T-cell (primary cell): ENCODE results near the gene BPIFA2. TPM values are rescaled to one million over a fixed set of nuclear protein-coding genes. Genes with fewer than 3 reads are reported as not detected.

Source experiments
- ATAC-seq, 4 experiments: fragments of 200-7000 bp in 3 of 4; fragments of 150-1000 bp in 1 of 4; cut with Tn5 transposase; replicated peaks in 1 of 4; 1 replicate in 3 of 4; 2 replicates in 1 of 4; pipeline ENCODE4 v1.10.0; 2021; ENCODE audit warnings: moderate library complexity in 3 of 4, mild to moderate bottlenecking in 2 of 4, moderate number of reproducible peaks in 1 of 4
- CTCF ChIA-PET, 2 donors: fragments of 300-600 bp; sonication (Branson Sonifier 250); formaldehyde crosslinking; loops; one replicate each; lab custom pipeline; 2022; ENCODE audit warnings: antibody characterized with exemption in 2 of 2; lab: Charles Lee
- POLR2A ChIA-PET, 2 donors: fragments of 300-600 bp; sonication (Branson Sonifier 250); formaldehyde crosslinking; loops; one replicate each; lab custom pipeline; 2022; ENCODE audit warnings: antibody characterized with exemption in 2 of 2; lab: Charles Lee
- DNase-seq, 35 experiments: peaks; one replicate each; pipeline versions ENCODE4 v3.0.0 to v3.0.0-alpha.2; 2013 to 2023
- H3K27ac ChIP-seq: one replicate; pipeline ENCODE4 v1.5.1; 2013; ENCODE audit warnings: low read length
- H3K27me3 ChIP-seq, 2 experiments: replicated peaks in 1 of 2; 1 replicate in 1 of 2; 2 replicates in 1 of 2; pipeline versions ENCODE4 v1.6.1 to v1.7.0; 2013; ENCODE audit warnings: low read length in 1 of 2, mixed read lengths in 1 of 2; ENCODE audit not compliant: control insufficient read depth in 2 of 2, insufficient read depth in 2 of 2; ENCODE audit errors: extremely low read depth in 1 of 2
- H3K36me3 ChIP-seq, 2 donors: 1 replicate in 1 of 2; 2 replicates in 1 of 2; pipeline versions ENCODE4 v1.6.1 to v1.7.0; 2013; ENCODE audit warnings: low read length in 1 of 2; ENCODE audit not compliant: control insufficient read depth in 2 of 2, insufficient read depth in 1 of 2; ENCODE audit errors: extremely low read depth in 1 of 2
- H3K4me1 ChIP-seq, 2 experiments: 1 replicate in 1 of 2; 2 replicates in 1 of 2; pipeline versions ENCODE4 v1.6.1 to v1.7.0; 2013; ENCODE audit warnings: low read length in 2 of 2, mixed read lengths in 1 of 2; ENCODE audit not compliant: insufficient read depth in 2 of 2, control insufficient read depth in 1 of 2; ENCODE audit errors: extremely low read depth in 1 of 2
- H3K4me3 ChIP-seq, 2 donors: 1 replicate in 1 of 2; 2 replicates in 1 of 2; pipeline versions ENCODE4 v1.5.1 to v1.7.0; 2013; ENCODE audit warnings: mild to moderate bottlenecking in 2 of 2, low read length in 1 of 2, moderate library complexity in 1 of 2; ENCODE audit not compliant: control insufficient read depth in 1 of 2; ENCODE audit errors: extremely low read depth in 1 of 2
- H3K9me3 ChIP-seq: 2 replicates; pipeline ENCODE4 v1.7.0; 2013
- H3K27ac Mint-ChIP-seq, 2 donors: one replicate each; pipeline ENCODE4 v1.8.0; 2020 to 2021; ENCODE audit warnings: mild to moderate bottlenecking in 2 of 2, mixed read lengths in 2 of 2
- H3K27me3 Mint-ChIP-seq, 2 donors: one replicate each; pipeline ENCODE4 v1.8.0; 2021 to 2022; ENCODE audit warnings: mixed read lengths in 2 of 2
- H3K36me3 Mint-ChIP-seq: one replicate; pipeline ENCODE4 v1.8.0; 2021; ENCODE audit warnings: mixed read lengths
- H3K4me1 Mint-ChIP-seq, 3 donors: one replicate each; pipeline ENCODE4 v1.8.0; 2020 to 2022; ENCODE audit warnings: mixed read lengths in 3 of 3, mild to moderate bottlenecking in 1 of 3
- H3K4me3 Mint-ChIP-seq, 3 donors: one replicate each; pipeline ENCODE4 v1.8.0; 2020 to 2022; ENCODE audit warnings: mild to moderate bottlenecking in 3 of 3, mixed read lengths in 3 of 3, moderate library complexity in 3 of 3
- H3K9me3 Mint-ChIP-seq, 3 donors: one replicate each; pipeline ENCODE4 v1.8.0; 2020 to 2022; ENCODE audit warnings: mixed read lengths in 3 of 3
- WGBS: methylation state at CpG from one replicate; pipeline ENCODE4 v1.1.5; 2013; ENCODE audit warnings: missing lambda C conversion rate; ENCODE audit not compliant: insufficient coverage; 5-methylcytosine and 5-hydroxymethylcytosine counted together
- total RNA-seq, 35 experiments: library from RNA in 6 of 35; stranded (reverse) in 6 of 35; fragments of 120-200 nt in 1 of 35; gene quantifications; one replicate each; pipeline versions ENCODE4 v1.2.1 to v1.2.4 and lab custom pipeline; 2013 to 2026

The BPIFA2 gene
- total RNA-seq, 5 donors from 2014 or later (not counting 1 experiment from before 2014, with no cell fraction given) = not detected

GRCh38 chr20:33217052-33217451 is 49.1 kb downstream of the BPIFA2 start, which contains the start of gene BPIFA3:
BPIFA3 (plus strand) TSS chr20:33217352; CDS start chr20:33217537, 185 bp downstream.
- no peak within 1 kb of the TSS for H3K4me3 Mint-ChIP-seq
- DNase-seq = no peak
- Histone ChIP-seq H3K9me3 (no peaks in the 10 kb centered on the region), H3K27me3 (peaks cover 0 to 31% of the 10 kb centered on the region in 2 experiments), H3K27ac (no peak within 1 kb of the TSS), H3K36me3 (no peaks in the 10 kb centered on the region), H3K4me1 (no peaks in the 10 kb centered on the region), H3K4me3 (no peak within 1 kb of the TSS)
- POLR2A ChIA-PET = no interaction called here
- CTCF ChIA-PET = no interaction called here
- no peak for ATAC-seq
- H3K36me3 Mint-ChIP-seq = no peaks in the 10 kb centered on the region
- 92% methylated on average over 1 of the region's 2 CpGs for WGBS
- H3K27me3 Mint-ChIP-seq = peaks cover 27 to 32% of the 10 kb centered on the region in 2 donors
- H3K9me3 Mint-ChIP-seq = no peaks in the 10 kb centered on the region
- H3K27ac Mint-ChIP-seq = no peak within 1 kb of the TSS
- H3K4me1 Mint-ChIP-seq = no peaks in the 10 kb centered on the region

GRCh38 chr20:33224399-33224798 is 56.4 kb downstream of the BPIFA2 start:
- Histone ChIP-seq H3K36me3 (no peaks in the 10 kb centered on the region), H3K9me3 (no peaks in the 10 kb centered on the region), H3K4me1 (no peaks in the 10 kb centered on the region), H3K27me3 (peaks cover 2 to 25% of the 10 kb centered on the region in 2 experiments), H3K27ac (no peak overlapping the region), H3K4me3 (no peak overlapping the region)
- POLR2A ChIA-PET = no interaction called here
- DNase-seq (no peak), ATAC-seq (no peak)
- CTCF ChIA-PET = no interaction called here
- H3K4me3 Mint-ChIP-seq = no peak overlapping the region
- peaks cover 0 to 3% (median 0%) of the 10 kb centered on the region in 3 donors for H3K9me3 Mint-ChIP-seq
- no peaks in the 10 kb centered on the region for H3K36me3 Mint-ChIP-seq
- 92% methylated on average over 2 of the region's 4 CpGs for WGBS
- no peak overlapping the region for H3K27ac Mint-ChIP-seq
- H3K27me3 Mint-ChIP-seq = peaks cover 15 to 51% of the 10 kb centered on the region in 2 donors
- H3K4me1 Mint-ChIP-seq = no peaks in the 10 kb centered on the region

- Histone ChIP-seq H3K4me1 (no peaks in the 10 kb centered on the region), H3K9me3 (no peaks in the 10 kb centered on the region), H3K27ac (no peak overlapping the region), H3K4me3 (no peak overlapping the region), H3K27me3 (peaks cover 2 to 38% of the 10 kb centered on the region in 2 experiments), H3K36me3 (no peaks in the 10 kb centered on the region)
- no peaks in the 10 kb centered on the region for H3K36me3 Mint-ChIP-seq
- POLR2A ChIA-PET = interaction anchor here in 1 of 2 donors (0.6 kb wide), 1 partner anchor 11 kb away, joined by 3 read pairs; no protein-coding TSS in a partner anchor
- H3K4me3 Mint-ChIP-seq = no peak overlapping the region
- CTCF ChIA-PET = interaction anchor here in 1 of 2 donors (0.7 kb wide), 1 partner anchor 890 kb away, joined by 5 read pairs; no protein-coding TSS in a partner anchor
- WGBS = 55% methylated on average over 3 of the region's 6 CpGs
- DNase-seq (no peak), ATAC-seq (no peak)
- no peak overlapping the region for H3K27ac Mint-ChIP-seq
- H3K27me3 Mint-ChIP-seq = peaks cover 14 to 30% of the 10 kb centered on the region in 2 donors
- peaks cover 5 to 13% (median 10%) of the 10 kb centered on the region in 3 donors for H3K4me1 Mint-ChIP-seq
- peaks cover 0 to 3% (median 0%) of the 10 kb centered on the region in 3 donors for H3K9me3 Mint-ChIP-seq
These were observed 61.9 kb downstream of the BPIFA2 start for GRCh38 chr20:33229843-33230242.

Other genes starting within 250 kb of the BPIFA2 start
- gene SUN5, start 163.7 kb upstream of the BPIFA2 start, total RNA-seq = not detected
- under 1 TPM in 3 of 5 donors, not detected in 2; 0.16 to 0.29 (median 0.22) TPM for gene BPIFB2, start 160.5 kb upstream of the BPIFA2 start, total RNA-seq
- gene BPIFB6, start 136.5 kb upstream of the BPIFA2 start, total RNA-seq = not detected
- gene BPIFB3, start 114.3 kb upstream of the BPIFA2 start, total RNA-seq = not detected
- not detected for gene BPIFB4, start 88.5 kb upstream of the BPIFA2 start, total RNA-seq
- gene BPIFA3, start 49.2 kb downstream of the BPIFA2 start, total RNA-seq = not detected
- gene BPIFA1, start 67.8 kb downstream of the BPIFA2 start, total RNA-seq = not detected
- under 1 TPM in 2 of 5 donors, not detected in 3; 0.16 to 0.76 TPM for gene BPIFB1, start 115.1 kb downstream of the BPIFA2 start, total RNA-seq
- gene CDK5RAP1, start 233.4 kb downstream of the BPIFA2 start, total RNA-seq = 10 to 100 TPM; 42.1 to 54.3 (median 49.1) TPM